GM19468 (cell line): ENCODE data around the gene DISC1.

Source experiments
- ATAC-seq: cut with Tn5 transposase; IDR thresholded peaks from one replicate; pipeline ENCODE4 v1.9.1; 2021; ENCODE audit warnings: mild to moderate bottlenecking, moderate library complexity, moderate number of reproducible peaks; ENCODE audit not compliant: unreplicated experiment; ENCODE audit errors: extremely low read depth

Gene DISC1

DNA sequence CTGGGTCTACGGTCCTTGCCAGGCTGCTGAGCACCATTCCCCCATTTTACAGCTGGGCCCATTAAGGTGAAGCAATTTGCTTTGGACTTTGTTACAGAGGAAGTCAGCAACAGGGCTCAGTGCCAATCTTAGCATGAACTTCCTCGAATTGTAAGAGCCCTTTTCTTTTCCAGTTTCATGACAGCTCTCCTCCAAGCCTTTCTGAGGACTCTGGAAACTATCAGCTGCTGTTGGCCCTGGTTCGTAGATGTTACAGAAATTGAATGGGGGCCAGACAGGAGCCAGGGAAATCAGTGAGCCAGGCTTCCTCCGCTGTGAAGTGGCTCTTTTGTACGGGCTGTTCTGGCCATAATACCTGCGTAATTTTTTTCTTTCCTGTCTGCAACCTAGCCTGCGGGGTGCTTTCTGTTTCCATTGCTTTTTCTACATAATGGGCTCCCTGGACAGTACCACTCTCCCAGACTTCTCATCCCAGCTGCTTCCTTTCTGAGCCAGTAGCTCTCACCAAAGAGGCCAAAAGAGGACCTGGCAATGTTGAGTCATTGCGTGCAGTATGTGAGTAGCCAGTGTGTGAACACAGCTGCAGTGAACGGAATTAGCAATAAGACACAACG is 386.3 kb downstream of the DISC1 start:
- ATAC-seq, result no peak

DNA sequence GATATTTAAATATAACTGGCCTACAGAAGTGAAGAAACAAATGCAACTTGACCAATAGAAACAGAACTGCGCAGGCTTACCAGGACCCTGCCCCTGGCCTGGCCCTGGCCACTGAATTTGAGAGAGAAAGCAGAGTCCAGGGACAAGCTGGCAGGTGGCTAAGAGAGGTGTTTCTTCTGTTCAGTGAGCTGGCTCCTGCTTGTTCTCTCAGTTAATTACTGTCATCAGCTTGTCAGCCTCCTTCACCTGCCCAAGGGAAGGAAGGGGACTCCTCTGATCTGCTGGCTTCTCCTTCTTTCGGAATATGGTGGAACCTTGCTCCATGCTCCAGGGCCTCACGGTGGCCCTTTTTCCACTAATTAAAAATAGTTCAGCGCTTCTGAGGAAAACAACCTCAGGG is 388.4 kb downstream of the DISC1 start:
- ATAC-seq, result no peak

DNA sequence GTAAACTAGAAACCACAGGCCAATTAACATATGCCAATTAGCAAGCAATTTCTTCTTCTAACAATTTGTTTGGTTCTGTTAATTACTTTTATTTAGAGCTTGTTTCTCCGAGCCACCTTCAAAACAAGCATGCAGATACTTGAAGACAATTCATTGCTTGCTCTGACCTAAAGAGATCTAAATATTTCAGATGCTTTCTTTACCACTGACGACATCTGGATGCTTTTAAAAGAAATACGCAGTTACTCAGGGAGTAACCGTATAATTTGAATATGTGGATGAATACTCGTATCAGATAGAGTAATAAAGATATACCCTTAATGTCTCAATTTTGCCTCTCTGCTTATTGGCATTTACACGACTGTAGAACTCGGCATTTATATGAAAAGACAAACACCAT is 390.0 kb downstream of the DISC1 start:
- no peak for ATAC-seq

DNA sequence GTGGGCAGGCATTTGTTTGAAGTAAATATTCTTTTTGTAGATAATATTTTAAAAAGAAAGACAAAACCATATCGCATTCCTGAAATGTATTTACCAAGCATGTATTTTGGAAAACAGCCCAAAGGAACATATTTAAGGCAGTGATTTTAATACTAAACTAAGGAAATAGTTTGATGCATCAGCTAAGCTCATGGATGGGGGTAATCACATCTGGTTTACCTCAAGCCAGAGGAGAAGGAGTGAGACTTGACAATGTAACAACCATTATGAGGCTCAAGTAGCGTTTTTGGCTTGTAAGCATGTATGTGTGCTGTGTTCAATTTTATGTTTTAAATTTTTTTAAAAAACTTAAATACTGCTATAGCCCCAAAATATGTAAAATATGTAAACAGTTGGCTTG is 390.5 kb downstream of the DISC1 start:
- no peak for ATAC-seq

DNA sequence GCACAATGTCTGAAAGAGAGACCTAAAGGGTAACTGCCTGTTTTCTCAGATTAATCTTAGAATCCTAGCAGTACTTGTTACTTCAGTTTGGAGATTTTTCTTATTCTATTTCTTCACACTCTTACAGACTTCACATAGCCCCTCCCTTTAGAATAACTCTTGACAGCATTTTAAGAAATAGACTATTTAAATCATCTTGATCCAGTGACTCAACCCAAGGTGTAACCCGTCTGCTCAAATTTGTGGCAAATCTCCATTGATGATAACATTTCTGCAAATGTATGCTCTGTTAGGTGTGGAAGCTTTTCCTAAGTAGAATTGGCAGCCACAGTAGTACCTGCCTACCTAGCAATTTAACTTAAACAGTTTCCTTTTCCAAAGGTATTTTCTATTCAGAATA is 391.2 kb downstream of the DISC1 start:
- no peak for ATAC-seq

DNA sequence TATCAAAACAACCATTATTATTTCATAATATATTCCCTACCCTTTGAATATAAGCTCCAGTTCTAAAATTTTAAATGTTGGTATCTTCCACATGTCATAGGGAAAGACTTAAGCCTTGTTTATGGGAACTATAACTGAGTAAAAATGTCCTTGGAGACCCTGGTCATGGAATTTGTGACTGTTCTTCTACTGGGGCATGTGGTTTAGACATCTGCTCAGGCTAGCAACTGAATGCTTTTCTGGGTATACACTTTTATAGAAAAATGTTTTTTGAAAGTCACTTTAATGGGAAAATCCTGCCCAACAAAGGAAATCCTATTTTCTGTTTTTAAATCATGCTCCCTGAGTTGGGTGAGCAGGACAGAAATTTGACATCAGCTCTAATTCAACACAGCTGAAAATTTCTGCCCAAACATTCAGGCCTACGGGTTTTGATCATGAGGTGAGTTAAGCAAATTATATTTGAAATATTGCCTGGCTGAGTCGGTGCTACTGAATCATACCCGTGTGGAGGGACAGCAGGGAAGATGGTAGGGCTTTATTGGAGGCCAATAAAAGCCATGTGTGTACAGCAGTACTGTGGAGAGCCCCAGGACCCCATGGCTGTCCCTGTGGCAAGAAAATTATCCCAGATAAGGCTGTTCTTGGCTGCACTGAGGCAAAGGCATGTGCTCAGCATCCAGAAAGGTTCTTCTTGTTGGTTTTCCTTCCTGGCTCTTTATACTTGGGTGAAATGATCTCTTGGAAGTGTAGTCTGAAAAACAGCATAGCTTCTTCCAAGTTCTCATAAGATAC is 391.8 kb downstream of the DISC1 start:
- no peak for ATAC-seq

DNA sequence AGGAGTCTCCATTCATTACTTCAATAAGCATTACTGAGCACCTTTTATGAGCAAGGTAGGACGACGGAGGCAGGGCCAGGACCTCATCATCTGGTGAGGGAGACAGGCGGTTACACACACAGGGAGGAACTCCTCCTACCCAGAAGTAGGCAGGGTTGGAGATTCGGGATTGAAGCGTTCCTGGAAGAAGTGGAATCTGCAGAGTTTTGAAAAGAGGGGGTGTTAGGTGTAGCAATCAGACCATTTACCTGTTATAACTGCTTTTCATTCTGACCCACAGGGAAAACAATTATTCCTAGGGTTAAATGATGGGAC is 392.4 kb downstream of the DISC1 start:
- no peak for ATAC-seq

DNA sequence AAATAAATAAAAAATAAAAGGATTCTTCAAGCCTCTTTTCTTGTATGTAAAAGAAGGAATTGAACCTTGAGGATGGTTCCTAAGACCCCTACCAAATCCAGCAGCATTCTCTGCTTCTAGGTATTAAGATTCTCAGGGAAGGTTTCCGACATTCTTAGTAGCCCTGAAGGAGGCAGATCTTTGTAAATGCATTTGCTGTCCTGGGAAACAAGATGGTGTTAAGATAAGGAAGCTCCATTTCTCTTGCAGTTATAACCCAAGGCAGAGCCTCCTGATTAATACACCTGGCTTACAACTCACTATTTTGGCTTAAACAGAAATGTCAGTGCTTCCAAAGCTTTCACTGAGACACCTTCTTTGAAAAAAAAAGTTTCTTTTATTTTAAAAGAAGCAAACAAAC is 393.8 kb downstream of the DISC1 start:
- ATAC-seq, result no peak

DNA sequence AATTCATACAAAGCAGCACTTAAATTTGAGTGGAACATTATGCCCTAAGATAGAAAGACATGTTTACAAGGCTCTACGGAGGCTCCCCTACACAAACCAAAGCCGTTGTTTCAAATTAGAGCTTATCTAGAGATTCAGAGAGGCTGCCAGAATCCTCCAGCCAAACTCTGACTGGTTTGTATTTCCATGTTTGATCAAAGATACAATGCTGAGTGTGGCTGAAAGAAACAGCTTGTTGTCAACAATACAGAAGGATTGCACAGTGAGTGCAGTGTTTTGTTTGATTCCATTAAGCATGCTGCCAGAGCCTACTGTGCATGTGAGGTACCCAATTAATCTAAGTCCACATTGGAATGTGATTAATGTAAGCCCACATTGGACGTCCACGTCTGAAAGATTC is 402.7 kb downstream of the DISC1 start:
- ATAC-seq, result no peak

DNA sequence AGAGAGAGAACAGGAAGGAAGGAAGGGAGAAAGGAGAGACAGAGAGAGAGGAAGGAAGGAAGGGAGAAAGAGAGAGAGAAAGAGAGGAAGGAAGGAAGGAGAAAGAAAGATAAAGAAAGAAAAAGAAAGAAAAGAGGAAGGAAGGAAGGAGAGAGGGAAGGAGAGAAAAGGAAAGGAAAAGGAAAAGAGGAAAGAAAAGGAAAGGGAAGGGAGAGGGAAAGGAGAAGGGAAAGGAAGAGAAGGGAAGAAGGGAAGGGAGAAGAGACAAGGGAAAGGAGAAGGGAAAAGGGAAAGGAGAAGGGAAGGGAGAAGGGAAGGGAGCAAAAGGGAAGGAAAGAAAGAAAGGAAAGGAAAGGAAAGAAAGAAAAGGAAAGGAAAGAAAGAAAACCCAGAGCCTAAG is 404.6 kb downstream of the DISC1 start:
- ATAC-seq, result no peak

DNA sequence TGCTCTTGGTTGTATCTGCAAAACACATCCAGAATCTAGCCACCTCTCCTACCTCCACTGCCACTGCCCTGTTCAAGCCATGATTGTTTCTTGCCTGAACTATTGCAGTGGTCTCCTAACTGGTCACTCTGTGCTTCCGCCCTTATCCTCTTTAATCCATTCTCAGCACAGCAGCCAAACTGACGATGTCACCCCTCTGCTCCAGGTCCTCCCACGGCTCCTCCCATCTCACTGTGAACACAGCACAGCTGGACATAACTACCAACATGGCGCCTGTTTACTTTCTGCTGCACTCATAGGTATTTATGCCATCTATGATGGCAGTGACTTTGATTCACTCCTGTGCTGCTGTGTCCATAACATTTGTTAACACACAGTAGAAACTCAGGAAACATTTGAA is 406.7 kb downstream of the DISC1 start:
- ATAC-seq, result no peak

DNA sequence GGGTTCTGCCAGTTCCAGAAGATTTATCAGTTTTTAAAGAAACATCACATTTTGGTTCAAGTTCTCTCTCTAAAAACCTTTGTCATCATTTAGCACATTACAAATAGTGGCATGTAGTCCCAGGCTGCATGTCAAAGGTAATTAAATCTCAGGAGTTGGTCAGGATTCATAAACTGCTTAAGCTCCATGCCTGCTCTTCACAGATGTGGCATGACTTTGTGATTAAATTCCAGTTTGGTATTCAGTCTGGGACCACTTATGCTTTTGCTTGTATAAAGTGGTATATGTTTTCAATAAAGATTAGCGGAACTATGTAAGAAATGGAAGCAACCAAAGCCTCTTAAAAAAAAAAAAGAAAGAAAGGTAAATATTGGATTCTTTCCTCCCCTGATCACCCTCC is 408.0 kb downstream of the DISC1 start:
- no peak for ATAC-seq

DNA sequence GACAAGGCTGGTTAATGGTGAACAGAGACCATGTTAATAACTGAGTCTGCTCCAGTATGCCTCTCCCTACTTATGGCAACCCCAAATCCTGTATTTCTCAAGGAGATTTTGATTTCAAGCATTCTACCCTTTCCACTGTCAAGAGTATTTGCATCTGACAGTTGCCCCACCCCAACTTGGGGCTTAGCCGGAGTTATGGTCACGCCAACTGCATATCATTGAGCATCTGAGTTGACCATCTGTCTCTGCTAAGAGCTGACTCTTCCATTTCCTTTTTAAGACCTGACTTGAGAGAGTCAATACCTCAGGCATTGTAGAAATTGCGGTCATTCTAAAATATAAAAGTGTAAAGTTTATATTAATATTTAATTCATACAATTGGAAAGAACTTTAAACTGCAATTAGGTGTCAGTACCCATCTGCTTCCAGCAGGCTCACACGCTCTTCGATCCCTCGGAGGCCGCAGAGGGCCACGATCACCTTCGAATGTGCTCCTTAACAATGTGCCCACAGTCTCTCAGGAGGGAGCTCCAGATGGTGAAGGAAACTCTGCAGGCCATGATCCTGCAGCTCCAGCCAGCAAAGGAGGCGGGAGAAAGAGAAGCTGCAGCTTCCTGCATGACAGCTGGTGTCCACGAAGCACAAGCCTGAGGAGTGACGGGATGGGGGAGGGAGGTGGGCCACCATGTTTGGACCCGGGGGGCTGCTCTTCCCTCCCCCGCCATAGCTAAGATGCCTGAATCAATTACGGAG is 409.8 kb downstream of the DISC1 start:
- no peak for ATAC-seq

DNA sequence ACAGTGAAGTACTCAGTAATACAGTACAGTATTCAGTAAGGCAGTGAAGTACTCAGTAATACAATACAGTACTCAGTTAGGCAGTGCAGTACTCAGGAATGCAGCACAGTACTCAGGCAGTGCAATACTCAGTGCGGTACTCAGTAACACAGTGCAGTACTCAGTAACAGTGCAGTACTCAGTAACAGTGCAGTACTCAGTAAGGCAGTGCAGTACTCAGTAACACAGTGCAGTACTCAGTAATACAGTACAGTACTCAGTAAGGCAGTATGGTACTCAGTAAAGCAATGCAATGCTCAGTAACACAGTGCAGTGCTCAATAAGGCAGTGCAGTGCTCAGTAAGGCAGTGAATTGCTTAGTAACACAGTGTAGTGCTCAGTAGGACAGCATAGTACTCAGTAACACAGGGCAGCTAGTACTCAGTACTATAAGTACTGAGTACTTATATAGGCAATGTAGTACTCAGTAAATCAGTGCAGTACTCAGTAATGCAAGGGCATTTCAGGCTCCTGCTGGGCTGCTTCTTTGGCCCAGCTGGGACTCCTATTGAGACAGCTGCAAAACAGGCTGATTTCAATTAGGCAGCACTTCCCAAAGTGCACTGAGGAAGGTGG is 411.3 kb downstream of the DISC1 start:
- no peak for ATAC-seq

DNA sequence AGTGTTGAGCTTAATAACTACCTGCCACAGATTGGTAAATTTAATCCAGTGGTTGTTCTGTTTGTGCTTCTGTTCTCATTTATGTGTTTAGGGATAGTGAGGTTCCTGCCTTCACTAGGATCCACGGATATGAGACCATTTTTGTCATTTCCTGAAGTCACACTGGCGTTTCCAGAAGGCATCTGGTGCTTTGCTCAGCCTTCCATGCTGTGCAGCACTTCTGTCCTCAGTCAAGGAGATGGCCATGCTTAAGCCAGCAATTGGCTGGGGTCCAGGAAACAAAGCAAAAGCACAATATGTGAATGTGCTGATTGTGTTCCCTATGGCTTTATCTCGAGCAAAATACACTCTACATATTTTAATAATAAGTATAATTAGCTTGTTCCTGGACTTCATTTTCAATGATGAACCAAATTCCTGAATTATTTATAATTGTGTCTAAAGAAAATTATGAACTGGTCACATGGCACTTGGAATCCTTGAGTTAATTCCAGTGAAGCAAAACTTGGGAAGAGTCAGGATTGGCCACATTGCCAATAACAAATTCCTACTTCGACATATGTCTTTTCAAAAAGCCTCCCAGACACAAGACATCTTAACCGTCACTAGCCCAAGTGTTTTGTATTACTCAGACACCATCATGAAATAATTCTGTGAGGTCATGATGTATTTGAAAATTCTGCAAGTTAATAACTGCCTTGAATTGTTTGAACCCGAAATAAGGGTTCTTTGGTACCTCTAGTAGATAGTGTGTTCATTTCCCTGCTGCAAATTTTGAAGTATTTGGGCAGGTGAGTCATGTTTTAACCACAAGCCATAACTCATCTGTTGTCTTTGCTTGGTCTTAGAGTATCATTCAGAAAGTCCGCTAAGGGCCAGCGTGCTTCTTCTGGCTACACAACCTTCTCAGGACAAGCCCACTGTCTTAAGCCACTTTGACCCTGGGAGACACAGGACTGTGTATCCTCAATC is 412.4 kb downstream of the DISC1 start:
- ATAC-seq, result no peak

DNA sequence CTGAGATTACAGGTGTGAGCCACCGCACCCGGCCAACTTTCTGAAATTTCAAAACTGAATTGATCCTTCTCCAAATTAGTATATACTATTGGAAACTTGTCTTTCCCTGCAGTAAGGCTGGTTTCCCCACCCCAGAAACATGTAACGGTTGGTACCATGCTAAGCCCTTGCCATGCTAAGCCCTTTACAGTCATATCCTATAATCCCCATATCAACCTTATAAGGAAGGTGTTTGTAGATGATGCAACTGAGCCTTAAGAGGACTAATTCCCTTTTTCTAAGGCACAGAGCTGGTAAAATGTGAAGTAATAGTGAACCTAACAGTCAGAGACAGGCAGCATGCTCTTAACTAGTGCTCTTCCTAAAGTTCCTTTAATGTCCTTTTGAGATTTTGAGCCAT is 413.7 kb downstream of the DISC1 start:
- ATAC-seq, result no peak

DNA sequence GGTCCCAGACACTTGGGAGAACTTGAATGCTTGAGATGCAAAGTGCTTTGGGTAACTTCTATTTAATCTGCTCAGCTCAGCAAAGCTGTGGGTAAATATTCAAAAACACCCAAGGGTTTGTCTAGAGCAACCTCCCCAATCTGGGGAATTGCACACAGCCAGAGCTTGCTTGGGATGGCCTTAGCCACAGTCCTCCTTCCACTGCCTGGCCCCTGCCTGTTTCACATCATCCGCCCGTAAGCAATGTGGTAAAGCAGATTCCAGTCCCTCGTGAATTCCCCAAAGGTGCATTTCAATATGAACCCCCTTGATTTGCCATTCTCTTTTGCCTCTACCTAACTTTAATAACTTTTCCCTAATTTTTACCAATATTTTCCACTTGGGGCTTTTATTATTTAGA is 418.1 kb downstream of the DISC1 start:
- ATAC-seq, result no peak

DNA sequence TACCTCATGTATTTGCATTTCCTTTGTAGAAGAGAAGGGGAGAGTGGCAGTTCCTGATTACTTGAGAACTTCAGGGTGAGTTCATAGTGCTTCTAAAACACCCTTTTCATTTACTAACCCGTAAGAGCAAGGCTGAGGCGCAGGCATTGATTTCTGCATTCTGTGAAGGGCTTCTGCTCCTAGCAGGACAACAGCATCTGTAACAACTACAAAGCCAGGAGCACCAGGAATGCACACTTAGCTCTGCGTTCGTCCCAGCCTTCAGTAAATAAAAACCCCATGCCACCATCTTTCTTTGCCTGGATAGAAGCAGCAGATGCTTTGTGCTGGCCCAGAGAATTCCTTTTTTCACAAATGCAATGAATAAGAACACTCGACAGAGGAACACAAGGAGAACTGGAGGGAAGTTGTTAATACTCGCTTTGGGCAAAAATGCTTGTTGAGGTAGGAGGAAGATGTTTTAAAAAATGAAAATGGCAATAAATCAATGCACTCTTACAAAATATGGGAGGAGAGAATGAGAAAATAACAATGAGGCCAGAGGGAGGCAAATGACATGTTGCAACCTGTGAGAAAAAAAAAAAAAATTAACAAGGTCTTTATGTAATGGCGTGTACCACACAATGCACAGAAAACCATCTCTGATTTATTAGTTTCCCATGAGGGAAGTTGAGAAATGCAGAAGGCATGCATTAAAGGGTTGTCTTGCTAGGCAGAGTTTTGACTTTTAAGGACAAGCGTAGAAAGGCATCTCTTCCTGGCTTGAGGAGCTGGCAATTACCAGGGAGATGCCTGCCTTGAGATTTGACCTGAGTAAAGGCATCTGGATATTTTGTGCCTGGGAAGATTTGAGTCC is 418.8 kb downstream of the DISC1 start:
- no peak for ATAC-seq
